ENCODE data around the gene RCOR2.

DNA sequence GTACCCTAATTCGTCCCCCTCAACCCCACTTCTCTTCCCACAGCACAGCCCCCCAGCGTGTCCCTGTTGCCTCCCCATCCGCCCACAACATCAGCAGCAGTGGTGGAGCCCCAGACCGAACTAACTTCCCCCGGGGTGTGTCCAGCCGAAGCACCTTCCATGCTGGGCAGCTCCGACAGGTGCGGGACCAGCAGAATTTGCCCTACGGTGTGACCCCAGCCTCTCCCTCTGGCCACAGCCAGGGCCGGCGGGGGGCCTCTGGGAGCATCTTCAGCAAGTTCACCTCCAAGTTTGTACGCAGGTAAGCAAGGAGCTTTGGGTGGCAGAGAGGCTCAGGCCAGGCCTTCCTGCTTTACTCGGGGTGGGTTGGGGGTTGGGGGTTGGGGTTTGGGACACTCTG is 12.2 kb downstream of the RCOR2 start:
- TF ChIP-seq POLR2A (IDR thresholded peaks at IDR 0.05; ENCODE audit: low read depth, low read length) (no peak), POLR2AphosphoS5 (IDR thresholded peaks at IDR 0.05; ENCODE audit: low read depth, low read length) (no peak)

Measured in GM12892 (cell line).